Fibroblast of lung (primary cell): ENCODE data around the gene GHDC. TPM values are rescaled to one million over a fixed set of nuclear protein-coding genes. Genes with fewer than 3 reads are reported as not detected.

Source experiments
- DNase-seq, 2 donors: peaks; one replicate each; pipeline versions ENCODE4 v3.0.0 to v3.0.0-alpha.2; 2010; ENCODE audit warnings: low read depth in 2 of 2
- H2AFZ ChIP-seq: 2 replicates; pipeline ENCODE4 v1.5.1; 2012; ENCODE audit warnings: low read length, control low read depth, inconsistent platforms
- H3K27ac ChIP-seq: 2 replicates; pipeline ENCODE4 v1.5.1; 2011; ENCODE audit warnings: low read length, control low read depth; ENCODE audit not compliant: insufficient read depth
- H3K27me3 ChIP-seq: 2 replicates; pipeline ENCODE4 v1.5.1; 2011; ENCODE audit warnings: mild to moderate bottlenecking, low read length; ENCODE audit not compliant: control insufficient read depth, insufficient read depth
- H3K36me3 ChIP-seq: 2 replicates; pipeline ENCODE4 v1.5.1; 2011; ENCODE audit warnings: low read length; ENCODE audit not compliant: control insufficient read depth, insufficient read depth
- H3K4me1 ChIP-seq: 2 replicates; pipeline ENCODE4 v1.5.1; 2011; ENCODE audit warnings: low read length; ENCODE audit not compliant: control insufficient read depth, insufficient read depth; ENCODE audit errors: extremely low read depth
- H3K4me2 ChIP-seq: 2 replicates; pipeline ENCODE4 v1.5.1; 2011; ENCODE audit warnings: low read length, control low read depth; ENCODE audit not compliant: insufficient read depth; ENCODE audit errors: extremely low read depth
- H3K4me3 ChIP-seq, 4 experiments: fragments of 200-600 bp in 1 of 4; sonication (generic) in 1 of 4; replicated peaks in 1 of 4; 2 replicates each; pipeline ENCODE4 v1.5.1; 2011 to 2016; ENCODE audit warnings: low read length in 4 of 4, low read depth in 3 of 4, mild to moderate bottlenecking in 3 of 4, control low read depth in 2 of 4, inconsistent platforms in 1 of 4, mixed read lengths in 1 of 4; ENCODE audit not compliant: insufficient read depth in 1 of 4; ENCODE audit errors: control extremely low read depth in 1 of 4
- H3K79me2 ChIP-seq: 2 replicates; pipeline ENCODE4 v1.5.1; 2012; ENCODE audit warnings: mild to moderate bottlenecking, low read length, inconsistent platforms; ENCODE audit not compliant: control insufficient read depth, insufficient read depth
- H3K9ac ChIP-seq: 2 replicates; pipeline ENCODE4 v1.5.1; 2011; ENCODE audit warnings: mild to moderate bottlenecking, low read length, control low read depth; ENCODE audit not compliant: insufficient read depth
- H3K9me3 ChIP-seq: 2 replicates; pipeline ENCODE4 v1.5.1; 2012; ENCODE audit warnings: low read depth, low read length; ENCODE audit not compliant: control insufficient read depth, insufficient read depth
- H4K20me1 ChIP-seq: 2 replicates; pipeline ENCODE4 v1.5.1; 2011; ENCODE audit warnings: low read length; ENCODE audit not compliant: control insufficient read depth, insufficient read depth; ENCODE audit errors: extremely low read depth
- EZH2 ChIP-seq: IDR thresholded peaks from 2 replicates; pipeline ENCODE4 v1.5.1; 2012; ENCODE audit warnings: low read length, control low read depth, mild to moderate bottlenecking; ENCODE audit errors: missing control alignments
- polyA plus RNA-seq, 2 donors: library from polyadenylated mRNA; depleted of rRNA in 1 of 2; stranded (reverse) in 1 of 2; unstranded in 1 of 2; fragments of >200 nt; gene quantifications; 2 replicates each; pipeline ENCODE4 v1.2.1, GENCODE V29; 2011 to 2012; ENCODE audit warnings: missing spikeins in 1 of 2
- total RNA-seq: library from RNA; depleted of rRNA; stranded (reverse); fragments of >200 nt; gene quantifications from 2 replicates; pipeline ENCODE4 v1.2.1, GENCODE V29; 2014
- TF ChIP-seq, protein P1 (sequence below), 2 donors: IDR thresholded peaks in 1 of 2; conservative IDR thresholded peaks in 1 of 2; 1 replicate in 1 of 2; 2 replicates in 1 of 2; pipeline ENCODE4 v1.5.1; 2011 to 2012; ENCODE audit warnings: low read length in 2 of 2, control low read depth in 1 of 2, inconsistent platforms in 1 of 2, low read depth in 1 of 2, mild to moderate bottlenecking in 1 of 2

GHDC gene
- total and polyA plus RNA-seq, 2 donors (not counting 1 experiment from before 2014, with no cell fraction given), result 6.7 to 26.6 TPM

DNA sequence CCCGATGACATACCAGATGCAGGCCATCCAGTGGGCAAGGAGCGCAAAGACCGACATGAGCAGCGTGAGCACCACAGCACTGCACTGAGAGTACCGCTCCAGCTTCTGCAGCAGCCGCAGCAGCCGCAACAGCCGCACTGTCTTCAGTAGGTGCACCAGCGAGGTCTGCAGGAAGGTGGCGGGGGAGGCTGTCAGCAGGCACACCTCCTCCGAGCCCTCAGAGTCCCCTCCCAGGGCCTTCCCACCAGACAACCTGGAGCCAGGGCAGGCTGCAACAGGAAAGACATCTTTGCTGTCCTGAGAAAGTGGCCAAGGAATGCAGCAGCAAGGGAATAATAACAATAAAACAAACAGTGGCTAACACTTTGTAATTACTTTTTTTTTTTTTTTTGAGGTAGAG, 22.5 kb downstream of the GHDC start:
- Histone ChIP-seq H3K79me2 (no peaks in the 10 kb centered on the region), H3K27ac (no peak overlapping the region), H3K4me1 (no peaks in the 10 kb centered on the region), H2AFZ (no peak overlapping the region), H3K4me3 (no peak overlapping the region), H3K27me3 (peaks cover 11% of the 10 kb centered on the region), H3K9me3 (no peaks in the 10 kb centered on the region), H4K20me1 (no peaks in the 10 kb centered on the region), H3K4me2 (no peak overlapping the region), H3K36me3 (no peaks in the 10 kb centered on the region), H3K9ac (no peak overlapping the region)
- TF ChIP-seq, protein P1, sequence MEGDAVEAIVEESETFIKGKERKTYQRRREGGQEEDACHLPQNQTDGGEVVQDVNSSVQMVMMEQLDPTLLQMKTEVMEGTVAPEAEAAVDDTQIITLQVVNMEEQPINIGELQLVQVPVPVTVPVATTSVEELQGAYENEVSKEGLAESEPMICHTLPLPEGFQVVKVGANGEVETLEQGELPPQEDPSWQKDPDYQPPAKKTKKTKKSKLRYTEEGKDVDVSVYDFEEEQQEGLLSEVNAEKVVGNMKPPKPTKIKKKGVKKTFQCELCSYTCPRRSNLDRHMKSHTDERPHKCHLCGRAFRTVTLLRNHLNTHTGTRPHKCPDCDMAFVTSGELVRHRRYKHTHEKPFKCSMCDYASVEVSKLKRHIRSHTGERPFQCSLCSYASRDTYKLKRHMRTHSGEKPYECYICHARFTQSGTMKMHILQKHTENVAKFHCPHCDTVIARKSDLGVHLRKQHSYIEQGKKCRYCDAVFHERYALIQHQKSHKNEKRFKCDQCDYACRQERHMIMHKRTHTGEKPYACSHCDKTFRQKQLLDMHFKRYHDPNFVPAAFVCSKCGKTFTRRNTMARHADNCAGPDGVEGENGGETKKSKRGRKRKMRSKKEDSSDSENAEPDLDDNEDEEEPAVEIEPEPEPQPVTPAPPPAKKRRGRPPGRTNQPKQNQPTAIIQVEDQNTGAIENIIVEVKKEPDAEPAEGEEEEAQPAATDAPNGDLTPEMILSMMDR (conservative IDR thresholded peaks at IDR 0.05 in 1 of 2, IDR thresholded peaks at IDR 0.05 in 1 of 2; ENCODE audit: low read depth in 1 of 2, low read length in 2 of 2), result no peak
- no peak for TF ChIP-seq EZH2
- DNase-seq, result no peak

DNA sequence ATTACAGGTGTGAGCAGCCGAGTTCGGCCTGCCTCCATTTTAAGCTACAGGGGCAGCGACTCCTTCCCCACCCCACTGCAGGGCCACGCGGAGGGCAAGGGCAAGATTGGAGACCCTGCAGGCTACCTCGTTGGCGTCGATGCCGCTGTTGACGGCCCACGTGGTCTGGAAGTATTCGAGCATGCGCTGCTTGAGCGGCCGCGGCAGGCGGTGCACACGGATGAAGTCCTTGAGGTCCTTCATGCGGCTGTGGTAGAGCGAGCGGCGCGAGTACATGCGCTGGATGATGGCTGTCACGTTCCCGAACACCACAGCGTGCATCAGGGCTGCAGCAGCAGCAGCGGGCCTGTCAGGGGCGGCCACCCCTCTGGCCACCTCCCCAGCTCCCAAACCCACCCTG, 24.9 kb downstream of the GHDC start:
- no peak for DNase-seq
- Histone ChIP-seq H3K4me1 (no peaks in the 10 kb centered on the region), H3K27ac (no peak overlapping the region), H3K36me3 (no peaks in the 10 kb centered on the region), H4K20me1 (no peaks in the 10 kb centered on the region), H3K4me3 (no peak overlapping the region), H3K9ac (no peak overlapping the region), H3K4me2 (no peak overlapping the region), H3K27me3 (peaks cover 11% of the 10 kb centered on the region), H2AFZ (no peak overlapping the region), H3K9me3 (no peaks in the 10 kb centered on the region), H3K79me2 (no peaks in the 10 kb centered on the region)
- TF ChIP-seq EZH2, result no peak
- TF ChIP-seq, protein P1 (conservative IDR thresholded peaks at IDR 0.05 in 1 of 2, IDR thresholded peaks at IDR 0.05 in 1 of 2; ENCODE audit: low read depth in 1 of 2, low read length in 2 of 2), result no peak

DNA sequence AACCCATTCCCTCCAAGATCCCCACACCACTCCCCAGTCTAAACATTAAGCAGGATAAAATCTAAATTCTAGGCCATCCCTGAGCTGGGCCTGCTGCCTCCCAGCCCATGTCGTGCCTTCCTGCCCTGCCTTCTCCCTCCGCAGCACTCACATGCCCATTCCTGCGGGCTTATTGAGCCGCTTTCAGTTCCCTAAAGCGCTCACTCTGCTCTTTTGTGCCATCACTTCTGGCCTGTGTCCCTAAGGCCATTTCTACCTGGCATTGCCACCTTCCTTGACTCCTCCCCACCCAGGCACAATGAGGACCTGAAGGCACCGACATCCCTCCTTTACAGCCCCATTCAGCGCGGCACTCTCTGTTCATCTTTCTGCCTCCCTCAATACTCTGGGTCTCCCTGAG, 26.5 kb downstream of the GHDC start:
- Histone ChIP-seq H2AFZ (no peak overlapping the region), H4K20me1 (no peaks in the 10 kb centered on the region), H3K9ac (no peak overlapping the region), H3K27ac (no peak overlapping the region), H3K4me3 (no peak overlapping the region), H3K79me2 (no peaks in the 10 kb centered on the region), H3K36me3 (no peaks in the 10 kb centered on the region), H3K4me1 (no peaks in the 10 kb centered on the region), H3K4me2 (no peak overlapping the region), H3K27me3 (peaks cover 10% of the 10 kb centered on the region), H3K9me3 (no peaks in the 10 kb centered on the region)
- DNase-seq, result no peak
- TF ChIP-seq, protein P1 (conservative IDR thresholded peaks at IDR 0.05 in 1 of 2, IDR thresholded peaks at IDR 0.05 in 1 of 2; ENCODE audit: low read depth in 1 of 2, low read length in 2 of 2), result no peak
- TF ChIP-seq EZH2, result no peak
